Ishikawa (cell line): ENCODE measurements around the gene SPATA32.

Experiments
- CEBPB ChIP-seq: IDR thresholded peaks from 2 replicates; pipeline ENCODE4 v1.6.1; 2012
- CREB1 ChIP-seq: IDR thresholded peaks from 2 replicates; pipeline ENCODE4 v1.6.1; 2012; ENCODE audit warnings: low read depth
- EGR1 ChIP-seq: IDR thresholded peaks from 2 replicates; pipeline ENCODE4 v1.6.1; 2012
- EP300 ChIP-seq: IDR thresholded peaks from 2 replicates; pipeline ENCODE4 v1.6.1; 2012; ENCODE audit warnings: borderline replicate concordance
- FOXM1 ChIP-seq: IDR thresholded peaks from 2 replicates; pipeline ENCODE4 v1.6.1; 2012; ENCODE audit warnings: low read depth, borderline replicate concordance
- TAF1 ChIP-seq: IDR thresholded peaks from 2 replicates; pipeline ENCODE4 v1.6.1; 2012; ENCODE audit warnings: low read depth, mild to moderate bottlenecking
- TCF12 ChIP-seq: IDR thresholded peaks from 2 replicates; pipeline ENCODE4 v1.6.1; 2012; ENCODE audit warnings: low read depth
- TEAD4 ChIP-seq: IDR thresholded peaks from 2 replicates; pipeline ENCODE4 v1.6.1; 2012
- YY1 ChIP-seq: IDR thresholded peaks from 2 replicates; pipeline ENCODE4 v1.6.1; 2012; ENCODE audit warnings: low read depth
- ZBTB7A ChIP-seq: IDR thresholded peaks from 2 replicates; pipeline ENCODE4 v1.6.1; 2012; ENCODE audit warnings: low read depth
- TF ChIP-seq, protein P1 (sequence below): IDR thresholded peaks from 2 replicates; pipeline ENCODE4 v1.6.1; 2012
- TF ChIP-seq, protein P2 (sequence below): IDR thresholded peaks from 2 replicates; pipeline ENCODE4 v1.6.1; 2012
- TF ChIP-seq, protein P3 (sequence below): IDR thresholded peaks from 2 replicates; pipeline ENCODE4 v1.6.1; 2012; ENCODE audit warnings: low read depth, mild to moderate bottlenecking

DNA sequence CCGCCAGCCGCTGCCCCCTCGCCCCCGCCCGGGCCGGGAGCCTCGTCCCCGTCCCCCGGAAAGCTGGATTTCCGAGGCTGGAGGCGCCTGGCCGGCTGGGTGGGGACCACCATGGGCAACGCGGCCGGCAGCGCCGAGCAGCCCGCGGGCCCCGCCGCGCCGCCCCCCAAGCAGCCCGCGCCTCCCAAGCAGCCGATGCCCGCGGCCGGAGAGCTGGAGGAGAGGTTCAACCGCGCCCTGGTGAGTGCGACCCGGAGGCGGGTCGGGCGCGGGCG is 39.9 kb downstream of the SPATA32 start:
- no peak for TF ChIP-seq CREB1
- no peak for TF ChIP-seq TEAD4
- TF ChIP-seq TAF1 = no peak
- TF ChIP-seq EGR1 = no peak
- TF ChIP-seq, protein P1, sequence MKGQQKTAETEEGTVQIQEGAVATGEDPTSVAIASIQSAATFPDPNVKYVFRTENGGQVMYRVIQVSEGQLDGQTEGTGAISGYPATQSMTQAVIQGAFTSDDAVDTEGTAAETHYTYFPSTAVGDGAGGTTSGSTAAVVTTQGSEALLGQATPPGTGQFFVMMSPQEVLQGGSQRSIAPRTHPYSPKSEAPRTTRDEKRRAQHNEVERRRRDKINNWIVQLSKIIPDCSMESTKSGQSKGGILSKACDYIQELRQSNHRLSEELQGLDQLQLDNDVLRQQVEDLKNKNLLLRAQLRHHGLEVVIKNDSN = no peak
- TF ChIP-seq EP300 = no peak
- no peak for TF ChIP-seq YY1
- TF ChIP-seq ZBTB7A = no peak
- TF ChIP-seq, protein P2, sequence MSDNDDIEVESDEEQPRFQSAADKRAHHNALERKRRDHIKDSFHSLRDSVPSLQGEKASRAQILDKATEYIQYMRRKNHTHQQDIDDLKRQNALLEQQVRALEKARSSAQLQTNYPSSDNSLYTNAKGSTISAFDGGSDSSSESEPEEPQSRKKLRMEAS = no peak
- no peak for TF ChIP-seq TCF12
- no peak for TF ChIP-seq FOXM1
- TF ChIP-seq CEBPB = no peak
- TF ChIP-seq, protein P3, sequence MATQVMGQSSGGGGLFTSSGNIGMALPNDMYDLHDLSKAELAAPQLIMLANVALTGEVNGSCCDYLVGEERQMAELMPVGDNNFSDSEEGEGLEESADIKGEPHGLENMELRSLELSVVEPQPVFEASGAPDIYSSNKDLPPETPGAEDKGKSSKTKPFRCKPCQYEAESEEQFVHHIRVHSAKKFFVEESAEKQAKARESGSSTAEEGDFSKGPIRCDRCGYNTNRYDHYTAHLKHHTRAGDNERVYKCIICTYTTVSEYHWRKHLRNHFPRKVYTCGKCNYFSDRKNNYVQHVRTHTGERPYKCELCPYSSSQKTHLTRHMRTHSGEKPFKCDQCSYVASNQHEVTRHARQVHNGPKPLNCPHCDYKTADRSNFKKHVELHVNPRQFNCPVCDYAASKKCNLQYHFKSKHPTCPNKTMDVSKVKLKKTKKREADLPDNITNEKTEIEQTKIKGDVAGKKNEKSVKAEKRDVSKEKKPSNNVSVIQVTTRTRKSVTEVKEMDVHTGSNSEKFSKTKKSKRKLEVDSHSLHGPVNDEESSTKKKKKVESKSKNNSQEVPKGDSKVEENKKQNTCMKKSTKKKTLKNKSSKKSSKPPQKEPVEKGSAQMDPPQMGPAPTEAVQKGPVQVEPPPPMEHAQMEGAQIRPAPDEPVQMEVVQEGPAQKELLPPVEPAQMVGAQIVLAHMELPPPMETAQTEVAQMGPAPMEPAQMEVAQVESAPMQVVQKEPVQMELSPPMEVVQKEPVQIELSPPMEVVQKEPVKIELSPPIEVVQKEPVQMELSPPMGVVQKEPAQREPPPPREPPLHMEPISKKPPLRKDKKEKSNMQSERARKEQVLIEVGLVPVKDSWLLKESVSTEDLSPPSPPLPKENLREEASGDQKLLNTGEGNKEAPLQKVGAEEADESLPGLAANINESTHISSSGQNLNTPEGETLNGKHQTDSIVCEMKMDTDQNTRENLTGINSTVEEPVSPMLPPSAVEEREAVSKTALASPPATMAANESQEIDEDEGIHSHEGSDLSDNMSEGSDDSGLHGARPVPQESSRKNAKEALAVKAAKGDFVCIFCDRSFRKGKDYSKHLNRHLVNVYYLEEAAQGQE = no peak
